ENCODE data around the gene TSFM.

- TF ChIP-seq CTCF (IDR thresholded peaks at IDR 0.05) (no peak), EZH2phosphoT487 (IDR thresholded peaks at IDR 0.05) (no peak), EZH2 (IDR thresholded peaks at IDR 0.05) (no peak)
Measured at GRCh38 chr12:57842342-57843294, 60.0 kb downstream of the TSFM start.
